GM12872 (cell line): ENCODE results near the gene TBX10.

Source experiments
- CTCF ChIP-seq: IDR thresholded peaks from 3 replicates; pipeline ENCODE4 v1.5.1; 2011; ENCODE audit warnings: low read depth, mild to moderate bottlenecking, low read length, moderate library complexity; ENCODE audit not compliant: insufficient read depth

TBX10 gene

GRCh38 chr11:67639438-67639859 lies at the start of gene TBX10:
Gene TBX10, minus strand, starts transcription at chr11:67639763. Its CDS starts 291 bp downstream, at chr11:67639472.
- TF ChIP-seq CTCF: no peak

- no peak for TF ChIP-seq CTCF
Observed at GRCh38 chr11:67689178-67689577, 49.6 kb upstream of the TBX10 start.

- TF ChIP-seq CTCF: no peak
Observed at GRCh38 chr11:67687986-67688385, 48.4 kb upstream of the TBX10 start.

- no peak for TF ChIP-seq CTCF
Observed at GRCh38 chr11:67680696-67681470, 41.3 kb upstream of the TBX10 start.

- no peak for TF ChIP-seq CTCF
Observed at GRCh38 chr11:67675058-67675747, 35.6 kb upstream of the TBX10 start.

GRCh38 chr11:67674442-67674871 lies 34.9 kb upstream of the TBX10 start, which contains the start of gene ALDH3B2:
Gene ALDH3B2, minus strand, starts transcription at chr11:67674623. Its CDS starts 7,688 bp downstream, at chr11:67666935.
- TF ChIP-seq CTCF: no peak

- no peak for TF ChIP-seq CTCF
Observed at GRCh38 chr11:67673902-67674301, 34.3 kb upstream of the TBX10 start.
